Central memory CD8-positive, alpha-beta T cell (primary cell): ENCODE data around the gene EHMT1.

Source experiments
- ATAC-seq: fragments of 150-1000 bp; cut with Tn5 transposase; replicated peaks from 2 replicates; pipeline ENCODE4 v1.10.0; 2022; ENCODE audit warnings: mild to moderate bottlenecking, moderate FRiP score, moderate number of reproducible peaks; ENCODE audit not compliant: poor library complexity, severe bottlenecking; ENCODE audit errors: extremely low read depth
- DNase-seq, 2 donors: peaks; one replicate each; pipeline ENCODE4 v3.0.0; 2021; ENCODE audit warnings: low spot score in 2 of 2
- H3K27ac Mint-ChIP-seq: one replicate; pipeline ENCODE4 v1.8.0; 2022; ENCODE audit warnings: low read depth, mild to moderate bottlenecking, moderate library complexity, mixed read lengths
- H3K27me3 Mint-ChIP-seq: one replicate; pipeline ENCODE4 v1.8.0; 2022; ENCODE audit warnings: mixed read lengths
- H3K36me3 Mint-ChIP-seq: one replicate; pipeline ENCODE4 v1.8.0; 2022; ENCODE audit warnings: mild to moderate bottlenecking, moderate library complexity, mixed read lengths; ENCODE audit not compliant: insufficient read depth
- H3K4me1 Mint-ChIP-seq: one replicate; pipeline ENCODE4 v1.8.0; 2022; ENCODE audit warnings: mixed read lengths
- H3K4me3 Mint-ChIP-seq: one replicate; pipeline ENCODE4 v1.8.0; 2022; ENCODE audit warnings: mild to moderate bottlenecking, moderate library complexity, mixed read lengths
- H3K9me3 Mint-ChIP-seq: one replicate; pipeline ENCODE4 v1.8.0; 2022; ENCODE audit warnings: mixed read lengths

Gene EHMT1

DNA sequence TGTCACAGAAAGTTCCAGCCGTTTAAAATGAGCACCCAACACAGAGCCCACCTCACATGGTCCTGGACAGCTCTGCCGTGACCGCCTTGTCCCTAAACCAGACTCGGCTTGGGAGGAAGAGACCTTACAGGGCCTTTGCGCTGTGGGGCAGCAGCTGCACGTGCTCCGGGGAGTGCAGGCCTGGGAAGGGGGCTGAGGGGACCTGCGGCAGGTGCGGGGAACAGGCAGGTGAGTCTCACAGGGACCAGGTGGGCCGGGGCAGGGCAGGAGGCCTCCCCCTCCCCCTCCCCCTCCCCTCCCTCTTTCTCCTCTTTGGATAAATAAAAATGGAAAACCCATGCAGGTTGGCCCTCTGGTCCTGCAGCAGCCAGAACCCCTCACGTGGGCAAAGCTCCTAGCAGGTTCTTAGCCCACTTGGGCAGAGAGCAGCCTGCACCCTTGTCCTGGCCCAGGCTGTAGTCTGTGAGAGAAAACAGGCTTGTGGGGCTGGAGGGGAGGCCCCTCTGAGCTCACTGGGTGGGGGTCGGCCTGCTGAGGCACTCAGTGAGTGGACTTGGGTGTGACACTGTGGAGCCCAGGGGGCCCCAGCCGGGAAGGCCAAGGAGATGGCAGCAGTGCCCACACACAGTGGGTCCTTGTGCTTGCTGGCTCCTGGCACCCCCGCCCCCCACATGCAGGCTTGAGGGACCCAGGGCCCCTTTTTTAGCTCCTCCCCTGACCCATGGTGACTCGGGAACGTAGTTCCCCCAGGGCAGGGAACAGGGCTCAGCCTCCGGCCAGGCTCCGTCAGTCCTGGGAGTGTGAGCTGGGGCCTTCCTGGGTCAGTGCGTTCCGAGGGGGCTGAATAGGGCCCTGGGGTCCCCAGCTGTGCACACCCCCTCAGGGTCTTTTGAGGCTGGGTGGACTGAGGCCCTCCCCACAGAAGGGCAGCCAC is 218.8 kb downstream of the EHMT1 start:
- Mint-ChIP-seq H3K9me3 (no peaks in the 10 kb centered on the region), H3K4me3 (no peak overlapping the region), H3K4me1 (no peaks in the 10 kb centered on the region), H3K27ac (no peak overlapping the region), H3K27me3 (no peaks in the 10 kb centered on the region), H3K36me3 (peaks cover 22% of the 10 kb centered on the region)
- ATAC-seq, result no peak
- no peak for DNase-seq

DNA sequence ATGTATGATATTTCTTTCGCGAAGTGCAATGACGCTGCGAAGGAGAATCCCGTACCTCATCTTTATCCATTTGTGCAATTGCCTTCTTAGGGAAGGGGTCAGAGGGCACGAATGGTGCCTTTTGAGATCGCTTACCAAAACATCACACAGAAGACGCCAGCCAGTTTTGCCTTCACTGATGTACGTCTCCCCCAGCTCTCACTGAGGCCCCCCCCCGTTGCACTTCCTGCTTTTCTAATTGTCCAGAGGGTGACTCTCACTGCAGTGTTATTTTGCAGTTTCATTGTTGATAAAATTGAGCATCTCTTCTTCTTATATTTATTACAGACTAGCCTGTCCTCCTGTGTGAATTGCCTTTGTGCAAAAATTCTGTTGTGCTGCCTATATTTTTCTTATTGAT is 219.8 kb downstream of the EHMT1 start:
- Mint-ChIP-seq H3K9me3 (no peaks in the 10 kb centered on the region), H3K4me3 (no peak overlapping the region), H3K27ac (no peak overlapping the region), H3K36me3 (peaks cover 22% of the 10 kb centered on the region), H3K4me1 (no peaks in the 10 kb centered on the region), H3K27me3 (no peaks in the 10 kb centered on the region)
- DNase-seq, result no peak
- ATAC-seq, result no peak

DNA sequence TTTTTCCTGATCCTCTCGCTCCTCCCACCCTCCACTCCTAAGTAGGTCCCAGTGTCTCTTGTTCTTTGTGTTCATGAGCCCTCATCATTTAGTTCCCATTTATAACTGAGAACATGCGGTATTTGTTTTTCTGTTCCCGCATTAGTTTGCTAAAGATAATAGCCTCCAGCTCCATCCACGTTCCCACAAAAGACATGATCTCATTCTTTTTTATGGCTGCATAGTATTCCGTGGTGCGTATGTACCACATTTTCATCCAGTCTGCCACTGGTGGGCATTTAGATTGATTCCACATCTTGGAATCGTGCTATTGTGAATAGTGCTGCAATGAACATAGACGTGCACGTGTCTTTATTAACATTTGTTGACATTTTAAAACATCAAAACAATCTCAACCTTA is 224.6 kb downstream of the EHMT1 start:
- DNase-seq (no peak), ATAC-seq (no peak)
- Mint-ChIP-seq H3K36me3 (no peaks in the 10 kb centered on the region), H3K4me3 (no peak overlapping the region), H3K4me1 (no peaks in the 10 kb centered on the region), H3K27me3 (no peaks in the 10 kb centered on the region), H3K27ac (no peak overlapping the region), H3K9me3 (no peaks in the 10 kb centered on the region)

DNA sequence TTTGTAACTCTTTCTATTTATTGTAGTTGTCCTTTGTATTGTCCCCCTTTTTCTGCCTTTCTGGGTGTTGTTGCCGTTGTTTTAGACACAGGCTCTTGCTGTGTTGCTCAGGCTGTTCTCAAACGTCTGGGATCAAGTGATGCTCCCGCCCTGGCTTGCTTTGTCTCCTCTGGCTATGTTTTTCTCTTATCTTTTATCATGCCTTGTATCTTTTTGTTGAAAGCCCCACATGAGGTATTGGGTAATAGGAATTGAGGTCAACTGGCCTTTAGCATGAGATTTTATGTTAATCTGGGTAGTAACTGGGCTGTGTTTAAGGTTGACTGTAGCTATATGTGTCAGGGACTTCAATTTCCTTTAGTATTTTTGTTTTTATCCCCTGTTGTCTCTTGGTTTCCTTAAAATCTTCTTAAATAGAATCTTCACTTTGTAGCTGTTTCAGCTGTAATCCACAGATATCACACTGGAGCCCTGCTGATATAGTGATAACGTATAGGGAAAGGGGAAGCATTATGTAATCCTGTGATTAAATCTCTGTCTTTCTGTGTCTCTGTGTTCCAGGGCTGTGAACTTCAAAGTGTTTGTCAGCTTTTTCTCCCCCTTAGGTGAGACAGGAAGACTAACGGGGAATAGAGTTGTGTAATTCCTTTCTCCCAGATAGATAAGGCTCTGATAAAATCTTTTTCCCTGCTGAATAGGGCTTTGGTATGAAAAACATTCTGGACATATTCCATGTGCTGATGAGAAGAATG is 232.9 kb downstream of the EHMT1 start:
- H3K27me3 Mint-ChIP-seq, result no peaks in the 10 kb centered on the region
- peaks cover 22% of the 10 kb centered on the region for H3K9me3 Mint-ChIP-seq
- no peaks in the 10 kb centered on the region for H3K4me1 Mint-ChIP-seq
- no peak for ATAC-seq
- peaks cover 2% of the 10 kb centered on the region for H3K36me3 Mint-ChIP-seq
- no peak overlapping the region for H3K4me3 Mint-ChIP-seq
- no peak for DNase-seq
- no peak overlapping the region for H3K27ac Mint-ChIP-seq

DNA sequence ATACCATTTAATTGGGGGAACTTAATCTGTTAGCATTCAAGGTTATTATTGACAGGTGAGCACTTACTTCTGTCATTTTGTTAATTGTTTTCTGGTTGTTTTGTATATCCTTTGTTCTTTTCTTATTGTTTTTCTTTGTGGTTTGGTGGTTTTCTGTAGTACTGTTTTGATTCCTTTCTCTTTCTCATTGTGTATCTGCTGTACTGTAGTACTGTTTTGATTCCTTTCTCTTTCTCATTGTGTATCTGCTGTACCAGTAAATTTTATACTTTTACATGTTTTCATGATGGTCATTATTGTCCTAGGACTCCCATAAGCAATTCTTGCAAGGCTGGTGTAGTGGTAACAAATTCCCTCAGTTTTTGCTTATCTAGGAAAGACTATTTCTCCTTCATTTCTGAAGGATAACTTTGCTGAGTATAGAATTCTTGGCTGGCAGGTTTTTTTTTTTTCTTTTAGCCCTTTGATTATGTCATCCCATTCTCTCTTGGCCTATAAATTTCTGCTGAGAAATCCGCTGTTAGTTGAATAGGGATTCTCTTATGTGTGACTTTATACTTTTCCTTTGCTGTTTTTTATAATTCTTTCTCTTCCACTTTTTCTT is 234.7 kb downstream of the EHMT1 start:
- ATAC-seq (no peak), DNase-seq (no peak)
- Mint-ChIP-seq H3K4me3 (no peak overlapping the region), H3K4me1 (no peaks in the 10 kb centered on the region), H3K27me3 (no peaks in the 10 kb centered on the region), H3K36me3 (peaks cover 2% of the 10 kb centered on the region), H3K27ac (no peak overlapping the region), H3K9me3 (peaks cover 22% of the 10 kb centered on the region)

DNA sequence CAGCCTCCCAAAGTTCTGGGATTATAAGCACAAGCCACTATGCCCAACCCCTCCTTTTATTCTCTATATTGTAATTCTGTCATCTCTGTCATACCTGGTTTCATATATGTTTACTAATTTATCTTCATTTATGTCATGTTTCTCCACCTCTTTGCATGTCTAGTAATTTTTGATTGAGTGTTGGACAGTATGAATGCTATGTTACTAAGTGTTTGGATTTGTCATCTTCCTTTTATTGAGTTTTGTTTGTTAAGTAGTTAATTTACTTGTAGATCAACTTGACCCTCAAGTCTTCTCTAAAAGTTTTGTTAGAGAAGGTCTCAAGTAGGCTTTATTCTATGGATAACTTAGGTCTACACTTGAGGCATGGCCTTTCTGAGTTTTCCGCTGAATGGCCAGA is 241.6 kb downstream of the EHMT1 start:
- no peak for ATAC-seq
- peaks cover 31% of the 10 kb centered on the region for H3K27me3 Mint-ChIP-seq
- H3K27ac Mint-ChIP-seq, result no peak overlapping the region
- H3K4me3 Mint-ChIP-seq, result no peak overlapping the region
- H3K9me3 Mint-ChIP-seq, result peaks cover 27% of the 10 kb centered on the region
- no peaks in the 10 kb centered on the region for H3K4me1 Mint-ChIP-seq
- no peak for DNase-seq
- H3K36me3 Mint-ChIP-seq, result no peaks in the 10 kb centered on the region

DNA sequence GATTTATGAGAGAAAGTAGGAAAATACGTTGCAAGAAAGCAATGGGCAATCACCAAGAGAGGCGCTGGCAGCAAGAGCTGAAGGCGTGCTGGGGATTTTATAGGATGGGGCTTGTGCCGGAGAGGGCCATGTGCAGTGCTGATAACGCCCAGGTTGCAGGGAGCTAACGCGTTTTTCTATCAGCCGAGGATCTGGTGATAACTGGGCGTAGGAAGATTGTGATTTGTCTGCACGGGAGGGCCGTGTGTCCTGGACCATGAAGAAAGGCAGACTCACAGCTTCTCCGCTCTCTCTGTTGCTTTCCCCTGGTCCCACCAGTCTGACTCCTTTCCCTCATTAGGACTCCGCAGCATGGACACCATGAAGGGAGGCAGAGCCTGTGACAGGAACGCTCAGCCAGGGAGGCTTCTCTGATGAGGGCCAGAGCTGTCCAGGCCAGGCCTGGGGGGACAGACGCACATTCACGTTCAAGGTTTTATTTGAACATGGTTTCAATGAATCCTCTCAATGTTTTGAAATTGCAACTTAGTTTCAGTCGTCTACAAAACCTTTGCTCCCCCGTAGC is 246.9 kb downstream of the EHMT1 start:
- Mint-ChIP-seq H3K27ac (no peak overlapping the region), H3K4me3 (no peak overlapping the region), H3K4me1 (no peaks in the 10 kb centered on the region), H3K9me3 (peaks cover 10% of the 10 kb centered on the region), H3K36me3 (no peaks in the 10 kb centered on the region), H3K27me3 (peaks cover 67% of the 10 kb centered on the region)
- no peak for DNase-seq
- no peak for ATAC-seq

DNA sequence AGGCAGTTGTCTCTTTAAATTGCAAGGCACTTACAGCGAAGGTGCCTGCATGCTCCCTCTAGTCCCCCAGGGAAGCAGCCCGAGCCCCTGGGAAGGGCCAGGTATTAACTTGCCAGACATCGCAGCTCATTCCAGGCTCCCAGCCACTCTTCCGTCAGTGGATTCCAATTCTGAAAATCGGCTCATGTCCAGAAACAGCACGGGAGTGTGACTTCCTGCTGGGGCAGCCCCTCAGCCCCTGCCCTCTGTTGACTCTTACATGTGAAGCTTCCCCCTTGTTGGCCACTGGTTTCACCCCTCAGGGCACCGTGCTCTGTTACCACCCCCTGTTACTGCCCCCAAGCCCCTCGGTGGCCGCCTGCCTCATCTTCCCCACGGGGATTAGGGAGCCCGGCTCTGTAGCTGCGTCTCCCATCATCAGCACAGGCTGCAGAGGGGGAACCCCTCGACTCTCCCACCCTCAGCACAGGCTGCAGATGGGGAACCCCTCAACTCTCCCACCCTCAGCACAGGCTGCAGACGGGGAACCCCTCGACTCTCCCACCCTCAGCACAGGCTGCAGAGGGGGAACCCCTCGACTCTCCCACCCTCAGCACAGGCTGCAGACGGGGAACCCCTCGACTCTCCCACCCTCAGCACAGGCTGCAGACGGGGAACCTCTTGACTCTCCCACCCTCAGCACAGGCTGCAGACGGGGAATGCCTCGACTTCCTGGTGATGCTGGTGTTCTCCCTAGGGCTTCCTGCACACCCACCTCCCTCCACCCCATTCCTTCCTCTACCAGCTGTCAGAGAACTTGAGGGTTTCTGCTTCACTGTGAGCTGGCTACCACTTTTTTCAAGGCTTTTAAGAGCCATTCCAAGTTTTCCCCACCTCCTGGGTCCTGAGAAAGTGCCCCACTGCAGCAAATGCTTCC is 247.7 kb downstream of the EHMT1 start:
- H3K4me3 Mint-ChIP-seq, result no peak overlapping the region
- peaks cover 67% of the 10 kb centered on the region for H3K27me3 Mint-ChIP-seq
- no peak for ATAC-seq
- H3K36me3 Mint-ChIP-seq, result no peaks in the 10 kb centered on the region
- H3K4me1 Mint-ChIP-seq, result no peaks in the 10 kb centered on the region
- no peak for DNase-seq
- H3K9me3 Mint-ChIP-seq, result peaks cover 10% of the 10 kb centered on the region
- H3K27ac Mint-ChIP-seq, result no peak overlapping the region

DNA sequence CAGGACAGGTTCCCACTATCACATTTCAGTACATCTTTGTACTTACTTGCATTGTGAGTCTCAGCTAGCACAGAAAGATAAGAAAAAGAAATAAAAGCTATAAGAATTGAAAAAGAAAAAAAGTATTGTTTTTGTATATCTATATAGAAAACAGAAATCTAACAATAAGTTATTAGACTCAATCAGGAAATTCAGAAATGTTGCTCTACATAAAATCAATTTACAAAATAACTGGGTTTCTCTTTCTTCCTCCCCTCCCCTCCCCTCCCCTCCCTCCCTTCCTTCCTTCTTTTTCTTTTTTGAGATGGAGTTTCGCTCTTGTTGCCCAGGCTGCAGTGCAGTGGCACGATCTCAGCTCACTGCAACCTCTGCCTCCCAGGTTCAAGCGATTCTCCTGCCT is 251.6 kb downstream of the EHMT1 start:
- ATAC-seq, result no peak
- peaks cover 66% of the 10 kb centered on the region for H3K27me3 Mint-ChIP-seq
- no peaks in the 10 kb centered on the region for H3K9me3 Mint-ChIP-seq
- H3K27ac Mint-ChIP-seq, result no peak overlapping the region
- H3K4me1 Mint-ChIP-seq, result no peaks in the 10 kb centered on the region
- no peak overlapping the region for H3K4me3 Mint-ChIP-seq
- DNase-seq, result no peak
- H3K36me3 Mint-ChIP-seq, result peaks cover 2% of the 10 kb centered on the region

DNA sequence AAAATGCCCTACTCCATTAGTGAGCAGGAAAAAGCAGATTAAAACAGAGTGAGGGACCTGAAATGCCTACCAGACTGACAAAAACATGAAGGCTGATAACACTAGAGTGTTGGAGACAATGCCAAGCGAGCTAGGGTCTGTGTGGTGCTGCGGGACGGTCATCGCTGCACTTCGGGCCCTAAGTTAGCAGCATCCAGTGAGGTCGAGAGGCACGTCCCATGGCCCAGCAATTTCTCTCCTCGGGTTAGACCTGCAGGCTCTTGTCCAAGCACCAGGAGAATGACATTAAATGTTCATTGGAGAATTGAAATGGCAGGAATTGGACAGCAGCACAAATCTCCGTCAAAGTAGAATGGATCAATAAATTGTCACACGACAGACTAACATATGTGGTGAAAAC is 253.5 kb downstream of the EHMT1 start:
- ATAC-seq (no peak), DNase-seq (no peak)
- Mint-ChIP-seq H3K27me3 (peaks cover 61% of the 10 kb centered on the region), H3K27ac (no peak overlapping the region), H3K4me1 (no peaks in the 10 kb centered on the region), H3K36me3 (peaks cover 2% of the 10 kb centered on the region), H3K4me3 (no peak overlapping the region), H3K9me3 (no peaks in the 10 kb centered on the region)

DNA sequence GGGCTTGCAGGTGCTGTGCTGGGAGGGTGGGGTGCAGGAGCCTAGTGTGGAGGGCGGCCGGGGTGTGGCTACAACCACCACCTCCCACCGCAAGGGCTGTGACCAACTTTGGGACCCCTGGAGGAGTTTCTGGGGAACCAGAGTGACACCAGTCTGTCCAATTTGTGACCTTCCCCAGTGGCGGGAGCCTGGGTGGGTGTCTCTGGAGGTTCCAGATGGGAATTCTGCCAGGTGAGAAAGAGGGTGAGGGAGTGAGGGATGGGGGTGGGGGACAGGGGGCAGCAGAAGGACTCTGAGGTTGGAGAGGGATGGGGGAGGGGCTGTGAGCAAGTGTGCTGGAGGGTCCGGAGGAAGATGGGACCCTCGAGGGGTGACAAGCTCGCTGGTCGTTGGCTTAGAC is 254.6 kb downstream of the EHMT1 start:
- H3K4me3 Mint-ChIP-seq, result no peak overlapping the region
- peaks cover 2% of the 10 kb centered on the region for H3K36me3 Mint-ChIP-seq
- DNase-seq (no peak), ATAC-seq (no peak)
- no peaks in the 10 kb centered on the region for H3K9me3 Mint-ChIP-seq
- H3K27me3 Mint-ChIP-seq, result peaks cover 50% of the 10 kb centered on the region
- H3K27ac Mint-ChIP-seq, result no peak overlapping the region
- no peaks in the 10 kb centered on the region for H3K4me1 Mint-ChIP-seq

DNA sequence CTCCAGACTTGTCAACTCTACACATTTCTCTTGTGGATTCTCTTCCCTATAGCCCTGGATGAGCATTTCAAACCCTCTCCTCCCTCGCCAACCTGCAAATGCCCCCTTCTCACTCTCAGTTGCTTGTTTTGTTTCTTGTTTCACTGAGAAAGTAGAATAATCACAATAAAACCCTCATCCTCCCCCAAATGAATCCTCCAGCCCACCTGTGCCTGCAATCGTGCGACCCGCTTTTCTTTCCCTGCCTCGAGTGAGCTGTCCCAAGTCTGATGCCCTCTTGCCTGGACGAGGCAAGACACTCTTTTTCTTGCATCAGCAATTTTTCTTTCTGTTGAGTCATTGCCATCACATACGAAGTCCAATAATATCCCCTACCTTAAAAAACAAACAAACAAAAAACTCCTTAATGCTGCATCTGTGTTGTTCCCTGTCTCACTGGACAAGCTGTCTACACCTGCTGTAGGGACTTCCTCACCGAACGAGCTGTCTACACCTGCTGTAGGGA is 255.1 kb downstream of the EHMT1 start:
- Mint-ChIP-seq H3K9me3 (no peaks in the 10 kb centered on the region), H3K27me3 (peaks cover 45% of the 10 kb centered on the region), H3K27ac (no peak overlapping the region), H3K36me3 (peaks cover 2% of the 10 kb centered on the region), H3K4me3 (no peak overlapping the region), H3K4me1 (no peaks in the 10 kb centered on the region)
- no peak for ATAC-seq
- DNase-seq, result no peak
